Right lobe of liver (tissue), 6 donors: Measurements from ENCODE around the gene GNB2. TPM values are rescaled to one million over a fixed set of nuclear protein-coding genes. Genes with fewer than 3 reads are reported as not detected.
"Not testable (repeated sequence)": the region's sequence is repeated elsewhere in the genome, so short reads cannot be mapped to it uniquely, and the experiment has no call there.

Source experiments
- ATAC-seq, 4 donors: fragments of 200-7000 bp; cut with Tn5 transposase; one replicate each; pipeline ENCODE4 v1.9.1; 2020; ENCODE audit warnings: mild to moderate bottlenecking in 4 of 4, moderate library complexity in 4 of 4
- DNase-seq, 3 donors: peaks; one replicate each; pipeline ENCODE4 v3.0.0-alpha.2; 2020
- H3K27ac ChIP-seq, 3 donors: fragments of 200-600 bp; one replicate each; pipeline ENCODE4 v1.8.0; 2022
- H3K27me3 ChIP-seq, 2 donors: fragments of 200-600 bp; one replicate each; pipeline ENCODE4 v1.8.0; 2022
- H3K36me3 ChIP-seq, 4 donors: fragments of 200-600 bp; sonication (generic) in 1 of 4; one replicate each; pipeline versions ENCODE4 v1.5.1 to v1.8.0; 2017 to 2022; ENCODE audit warnings: control low read depth in 1 of 4
- H3K4me1 ChIP-seq, 4 donors: fragments of 200-600 bp; sonication (generic) in 1 of 4; one replicate each; pipeline versions ENCODE4 v1.5.1 to v1.8.0; 2017 to 2022; ENCODE audit warnings: control low read depth in 1 of 4
- H3K4me3 ChIP-seq, 3 donors: fragments of 200-600 bp; one replicate each; pipeline ENCODE4 v1.8.0; 2022
- H3K9me3 ChIP-seq, 4 donors: fragments of 200-600 bp; sonication (generic) in 1 of 4; one replicate each; pipeline versions ENCODE4 v1.5.1 to v1.8.0; 2017 to 2022; ENCODE audit warnings: control low read depth in 1 of 4
- POLR2A ChIP-seq: fragments of 450-650 bp; IDR thresholded peaks from one replicate; pipeline ENCODE4 v1.6.1; 2017; ENCODE audit warnings: antibody characterized with exemption, mild to moderate bottlenecking
- WGBS: methylation state at CpG from one replicate; pipeline ENCODE4 v1.1.6; 2018; ENCODE audit warnings: low coverage, low lambda C conversion rate; ENCODE audit not compliant: insufficient coverage; ENCODE audit errors: missing lambda C conversion rate; 5-methylcytosine and 5-hydroxymethylcytosine counted together
- intact Hi-C, 2 donors: fragments of 100-400 bp; cut with DNase I; formaldehyde crosslinking; loops; one replicate each; pipeline versions ENCODE4 v1.11.2 to v1.14.1; 2022
- total RNA-seq, 6 experiments: library from RNA; depleted of rRNA in 2 of 6; stranded (reverse); fragments of >200 nt in 2 of 6; fragmentation: NEBNext Ultra II Directional in 3 of 6; extraction: Animal tissue kit (Norgen Biotek cat#: 25700) in 3 of 6; gene quantifications; one replicate each; pipeline versions ENCODE4 v1.1.0 to v1.2.4, GENCODE V29; 2016 to 2023
- TF ChIP-seq, protein P1 (sequence below), 4 donors: fragments of 200-600 bp in 3 of 4; fragments of 450-650 bp in 1 of 4; IDR thresholded peaks; one replicate each; pipeline versions ENCODE4 v1.5.1 to v1.8.0; 2016 to 2022; ENCODE audit warnings: antibody characterized with exemption in 4 of 4, mild to moderate bottlenecking in 2 of 4
- donor health status: DM: no; HTN: yes; CAD: no.
- donor health status: DM: no; HTN: no; CAD: no.
- donor health status: DM: no; HTN: no; CAD: no.
- donor health status: DM: no; HTN: yes; CAD: no.
- donor health status: DM: no; HTN: yes; CAD: no.

Gene GNB2
- total RNA-seq, 6 experiments from 2014 or later = 75.6 to 133 (median 106) TPM

GRCh38 chr7:100642534-100642907, 31.0 kb upstream of the GNB2 start:
- H3K4me3 ChIP-seq = peak overlapping the region; percentile 59 to 87 (median 66)
- 0% methylated on average over 2 of the region's 11 CpGs for WGBS
- no peaks in the 10 kb centered on the region for H3K27me3 ChIP-seq
- ATAC-seq = peak; percentile 82 to 92 (median 85)
- intact Hi-C loops = no loop called here
- H3K27ac ChIP-seq = peak overlapping the region; percentile 68 to 92 (median 83)
- no peaks in the 10 kb centered on the region for H3K9me3 ChIP-seq
- peak; percentile 71 for TF ChIP-seq POLR2A
- TF ChIP-seq, protein P1, sequence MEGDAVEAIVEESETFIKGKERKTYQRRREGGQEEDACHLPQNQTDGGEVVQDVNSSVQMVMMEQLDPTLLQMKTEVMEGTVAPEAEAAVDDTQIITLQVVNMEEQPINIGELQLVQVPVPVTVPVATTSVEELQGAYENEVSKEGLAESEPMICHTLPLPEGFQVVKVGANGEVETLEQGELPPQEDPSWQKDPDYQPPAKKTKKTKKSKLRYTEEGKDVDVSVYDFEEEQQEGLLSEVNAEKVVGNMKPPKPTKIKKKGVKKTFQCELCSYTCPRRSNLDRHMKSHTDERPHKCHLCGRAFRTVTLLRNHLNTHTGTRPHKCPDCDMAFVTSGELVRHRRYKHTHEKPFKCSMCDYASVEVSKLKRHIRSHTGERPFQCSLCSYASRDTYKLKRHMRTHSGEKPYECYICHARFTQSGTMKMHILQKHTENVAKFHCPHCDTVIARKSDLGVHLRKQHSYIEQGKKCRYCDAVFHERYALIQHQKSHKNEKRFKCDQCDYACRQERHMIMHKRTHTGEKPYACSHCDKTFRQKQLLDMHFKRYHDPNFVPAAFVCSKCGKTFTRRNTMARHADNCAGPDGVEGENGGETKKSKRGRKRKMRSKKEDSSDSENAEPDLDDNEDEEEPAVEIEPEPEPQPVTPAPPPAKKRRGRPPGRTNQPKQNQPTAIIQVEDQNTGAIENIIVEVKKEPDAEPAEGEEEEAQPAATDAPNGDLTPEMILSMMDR (IDR thresholded peaks at IDR 0.05) = no peak
- peaks cover 0 to 5% (median 0%) of the 10 kb centered on the region in 4 donors for H3K36me3 ChIP-seq
- DNase-seq = peak; percentile 88 to 93 (median 91)
- H3K4me1 ChIP-seq = peaks cover 0 to 13% (median 3%) of the 10 kb centered on the region in 4 donors

GRCh38 chr7:100649826-100650565, 23.5 kb upstream of the GNB2 start:
- intact Hi-C loops = no loop called here
- Histone ChIP-seq H3K4me1 (peaks cover 0 to 4% (median under 1%) of the 10 kb centered on the region in 4 donors), H3K9me3 (no peaks in the 10 kb centered on the region), H3K4me3 (no peak overlapping the region), H3K27me3 (no peaks in the 10 kb centered on the region), H3K36me3 (no peaks in the 10 kb centered on the region), H3K27ac (no peak overlapping the region)
- DNase-seq (no peak), ATAC-seq (no peak)
- TF ChIP-seq POLR2A = no peak
- TF ChIP-seq, protein P1 (IDR thresholded peaks at IDR 0.05) = no peak
- 82% methylated on average over 7 of the region's 15 CpGs for WGBS

- ATAC-seq (no peak), DNase-seq (no peak)
- intact Hi-C loops = no loop called here
- WGBS = 55% methylated on average over 19 of the region's 25 CpGs
- TF ChIP-seq, protein P1 (IDR thresholded peaks at IDR 0.05) = no peak
- TF ChIP-seq POLR2A = no peak
- no peak overlapping the region for H3K4me3 ChIP-seq
- no peaks in the 10 kb centered on the region for H3K36me3 ChIP-seq
- no peaks in the 10 kb centered on the region for H3K27me3 ChIP-seq
- peaks cover 0 to 4% (median under 1%) of the 10 kb centered on the region in 4 donors for H3K4me1 ChIP-seq
- no peaks in the 10 kb centered on the region for H3K9me3 ChIP-seq
- no peak overlapping the region for H3K27ac ChIP-seq
Observed at GRCh38 chr7:100654908-100655831, 18.4 kb upstream of the GNB2 start.

DNA sequence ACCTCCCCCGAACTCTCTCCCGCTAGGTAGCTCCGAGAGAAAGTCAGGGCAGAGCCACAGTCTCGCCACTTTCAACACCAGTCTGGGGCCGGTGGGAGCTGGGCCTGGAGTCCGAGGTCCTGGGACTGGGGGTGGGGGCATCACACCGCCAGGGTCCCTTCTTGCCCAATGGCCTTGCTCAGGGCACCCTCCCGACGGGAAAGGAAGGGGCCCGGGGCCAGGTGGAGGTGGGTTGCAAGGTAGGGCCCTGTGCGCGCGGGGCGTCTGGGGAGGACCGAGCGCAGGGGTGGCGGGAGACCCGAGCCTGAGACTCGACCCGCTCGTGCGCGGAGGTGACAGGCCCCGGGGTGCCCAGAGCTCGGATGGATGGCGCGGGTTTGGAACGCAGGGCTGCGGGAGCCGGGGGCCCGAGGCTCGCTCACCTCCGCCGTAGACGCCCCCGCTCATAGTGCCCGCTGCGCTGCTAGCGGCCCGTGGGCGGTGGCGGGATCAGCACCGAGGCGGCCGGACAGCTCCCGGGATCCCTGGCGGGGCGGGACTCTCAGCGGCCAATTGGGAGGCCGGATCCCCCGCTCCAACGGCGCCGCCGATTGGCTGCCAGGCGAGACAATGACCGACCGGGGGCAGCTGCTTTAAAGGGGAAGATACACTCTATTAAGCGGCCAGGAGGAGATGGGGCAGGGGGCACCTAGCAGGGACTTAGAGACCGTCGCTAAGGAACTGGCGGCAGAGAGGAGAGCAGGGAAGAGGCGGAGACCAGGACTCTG, 17.4 kb upstream of the GNB2 start, which contains the start of gene ACTL6B:
TSS of gene ACTL6B (minus strand) at position 541 of the 767 bp plus-strand sequence. CDS start at position 447, 94 bp downstream.
- Histone ChIP-seq H3K27ac (no peak within 1 kb of the TSS), H3K27me3 (no peaks in the 10 kb centered on the region), H3K9me3 (no peaks in the 10 kb centered on the region), H3K4me1 (peaks cover 0 to 4% (median 0%) of the 10 kb centered on the region in 4 donors), H3K4me3 (no peak within 1 kb of the TSS), H3K36me3 (no peaks in the 10 kb centered on the region)
- ATAC-seq (peak; percentile 74 to 94 (median 83)), DNase-seq (peak; percentile 65 to 79 (median 67))
- intact Hi-C loops = no loop called here
- 13% methylated on average over 26 of the region's 63 CpGs for whole genome bisulfite sequencing
- no peak for TF ChIP-seq POLR2A

DNA sequence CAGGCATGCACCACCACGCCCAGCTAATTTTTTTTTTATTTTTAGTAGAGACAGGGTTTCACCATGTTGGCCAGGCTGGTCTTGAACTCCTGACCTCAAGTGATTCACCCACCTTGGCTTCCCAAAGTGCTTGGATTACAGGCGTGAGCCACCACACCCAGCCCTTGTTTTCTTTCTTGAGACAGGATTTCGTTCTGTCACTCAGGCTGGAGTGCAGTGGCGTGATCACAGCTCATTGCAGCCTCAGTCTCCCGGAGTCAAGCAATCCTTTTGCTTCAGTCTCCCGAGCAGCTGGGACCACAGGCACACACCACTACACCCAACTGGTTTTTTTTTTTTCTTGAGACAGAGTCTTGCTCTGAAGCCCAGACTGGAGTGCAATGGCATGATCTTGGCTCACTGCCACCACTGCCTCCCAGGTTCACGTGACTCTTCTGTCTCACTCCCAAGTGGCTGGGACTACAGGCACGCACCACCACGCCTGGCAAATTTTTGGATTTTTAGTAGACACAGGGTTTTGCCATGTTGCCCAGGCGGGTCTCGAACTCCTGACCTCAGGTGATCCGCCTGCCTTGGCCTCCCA, 11.3 kb upstream of the GNB2 start:
- H3K9me3 ChIP-seq = not testable (repeated sequence)

More for the DNA sequence above, 11.3 kb upstream of the GNB2 start:
- intact Hi-C loops, H3K4me3 ChIP-seq, H3K36me3 ChIP-seq, H3K4me1 ChIP-seq, H3K27me3 ChIP-seq, H3K27ac ChIP-seq: not testable (repeated sequence)
- ATAC-seq (peak in 2 of 4 donors; percentile 26 to 33), DNase-seq (peak in 2 of 3 donors; percentile 56 to 58)
- 69% methylated on average over 12 of the region's 12 CpGs for WGBS
